Measurements from ENCODE around the gene HDAC7. TPM values are rescaled to one million over a fixed set of nuclear protein-coding genes. Genes with fewer than 3 reads are reported as not detected.

The HDAC7 gene
- total and polyA plus RNA-seq, 2 of the 13 experiments (the other 11 are each of a cell fraction or from before 2014, with no cell fraction given): 4.6 to 10.8 TPM

DNA sequence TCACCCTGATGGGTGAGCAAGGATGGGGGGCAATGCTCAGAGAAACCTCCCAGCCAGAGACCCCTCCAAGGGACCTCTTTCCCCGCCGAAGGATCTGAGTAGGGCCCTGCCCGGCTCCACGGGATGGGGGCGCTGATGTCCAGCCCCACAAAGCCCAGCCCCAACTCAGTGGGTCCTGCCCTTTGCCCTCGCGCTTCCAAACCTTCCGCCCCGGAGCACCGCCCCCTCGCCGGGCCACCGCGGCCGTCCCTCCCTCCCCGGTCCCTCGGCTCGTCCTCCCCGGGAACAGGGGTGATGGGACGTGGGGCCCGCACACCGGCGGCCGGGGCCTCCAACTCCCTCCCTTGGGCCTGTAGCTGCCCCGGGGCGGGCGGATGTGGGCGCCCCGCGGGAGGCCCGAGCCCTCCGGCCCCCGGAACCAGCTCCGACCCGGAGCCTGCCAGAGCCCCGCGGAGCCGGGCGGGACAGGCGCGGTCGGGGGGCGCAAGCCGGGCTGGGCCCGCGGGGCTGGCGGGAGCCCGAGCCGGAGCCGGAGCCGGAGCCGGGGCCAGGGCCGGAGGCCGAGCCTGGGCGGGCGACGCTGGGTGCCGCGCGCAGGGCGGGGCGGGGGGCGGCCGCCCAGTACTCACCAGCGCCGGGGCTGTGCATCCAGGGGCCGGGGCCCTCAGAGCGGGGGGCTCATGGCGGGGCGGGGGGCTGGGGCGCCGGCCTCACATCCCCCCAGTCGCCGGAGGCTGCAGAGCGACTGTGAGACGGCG is 386 bp downstream of the HDAC7 start (continued):
- TF ChIP-seq SP1 (IDR thresholded peaks at IDR 0.05): no peak
- TF ChIP-seq SP1 (CRISPR knock-in tag; IDR thresholded peaks at IDR 0.05): peak; percentile 48; the same call in 1 of the 2 replicates
- no peak for TF ChIP-seq ZNF331 (CRISPR knock-in tag; IDR thresholded peaks at IDR 0.05)
- no peak for TF ChIP-seq NR3C1 (CRISPR knock-in tag; IDR thresholded peaks at IDR 0.05)
- TF ChIP-seq POGZ (CRISPR knock-in tag; IDR thresholded peaks at IDR 0.05): no peak
- TF ChIP-seq, protein P1, sequence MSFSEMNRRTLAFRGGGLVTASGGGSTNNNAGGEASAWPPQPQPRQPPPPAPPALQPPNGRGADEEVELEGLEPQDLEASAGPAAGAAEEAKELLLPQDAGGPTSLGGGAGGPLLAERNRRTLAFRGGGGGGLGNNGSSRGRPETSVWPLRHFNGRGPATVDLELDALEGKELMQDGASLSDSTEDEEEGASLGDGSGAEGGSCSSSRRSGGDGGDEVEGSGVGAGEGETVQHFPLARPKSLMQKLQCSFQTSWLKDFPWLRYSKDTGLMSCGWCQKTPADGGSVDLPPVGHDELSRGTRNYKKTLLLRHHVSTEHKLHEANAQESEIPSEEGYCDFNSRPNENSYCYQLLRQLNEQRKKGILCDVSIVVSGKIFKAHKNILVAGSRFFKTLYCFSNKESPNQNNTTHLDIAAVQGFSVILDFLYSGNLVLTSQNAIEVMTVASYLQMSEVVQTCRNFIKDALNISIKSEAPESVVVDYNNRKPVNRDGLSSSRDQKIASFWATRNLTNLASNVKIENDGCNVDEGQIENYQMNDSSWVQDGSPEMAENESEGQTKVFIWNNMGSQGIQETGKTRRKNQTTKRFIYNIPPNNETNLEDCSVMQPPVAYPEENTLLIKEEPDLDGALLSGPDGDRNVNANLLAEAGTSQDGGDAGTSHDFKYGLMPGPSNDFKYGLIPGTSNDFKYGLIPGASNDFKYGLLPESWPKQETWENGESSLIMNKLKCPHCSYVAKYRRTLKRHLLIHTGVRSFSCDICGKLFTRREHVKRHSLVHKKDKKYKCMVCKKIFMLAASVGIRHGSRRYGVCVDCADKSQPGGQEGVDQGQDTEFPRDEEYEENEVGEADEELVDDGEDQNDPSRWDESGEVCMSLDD (CRISPR knock-in tag; IDR thresholded peaks at IDR 0.05; ENCODE audit: borderline replicate concordance): no peak
- TF ChIP-seq, protein P2, sequence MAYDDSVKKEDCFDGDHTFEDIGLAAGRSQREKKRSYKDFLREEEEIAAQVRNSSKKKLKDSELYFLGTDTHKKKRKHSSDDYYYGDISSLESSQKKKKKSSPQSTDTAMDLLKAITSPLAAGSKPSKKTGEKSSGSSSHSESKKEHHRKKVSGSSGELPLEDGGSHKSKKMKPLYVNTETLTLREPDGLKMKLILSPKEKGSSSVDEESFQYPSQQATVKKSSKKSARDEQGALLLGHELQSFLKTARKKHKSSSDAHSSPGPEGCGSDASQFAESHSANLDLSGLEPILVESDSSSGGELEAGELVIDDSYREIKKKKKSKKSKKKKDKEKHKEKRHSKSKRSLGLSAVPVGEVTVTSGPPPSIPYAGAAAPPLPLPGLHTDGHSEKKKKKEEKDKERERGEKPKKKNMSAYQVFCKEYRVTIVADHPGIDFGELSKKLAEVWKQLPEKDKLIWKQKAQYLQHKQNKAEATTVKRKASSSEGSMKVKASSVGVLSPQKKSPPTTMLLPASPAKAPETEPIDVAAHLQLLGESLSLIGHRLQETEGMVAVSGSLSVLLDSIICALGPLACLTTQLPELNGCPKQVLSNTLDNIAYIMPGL (CRISPR knock-in tag; IDR thresholded peaks at IDR 0.05; ENCODE audit: borderline replicate concordance in 1 of 2, low read depth in 1 of 2): peak in 1 of 2 experiments; percentile 79; a peak in 3 of 4 replicates
- TF ChIP-seq HMG20A (CRISPR knock-in tag; IDR thresholded peaks at IDR 0.05; ENCODE audit: borderline replicate concordance): no peak
- peak; percentile 16; the same call in 1 of the 2 replicates for TF ChIP-seq FOSL2 (CRISPR knock-in tag; IDR thresholded peaks at IDR 0.05)
- peak; percentile 68 for TF ChIP-seq YEATS4 (CRISPR knock-in tag; IDR thresholded peaks at IDR 0.05; ENCODE audit: borderline replicate concordance)
- no peak for TF ChIP-seq ZNF720 (CRISPR knock-in tag; IDR thresholded peaks at IDR 0.05)
- TF ChIP-seq, protein P3, sequence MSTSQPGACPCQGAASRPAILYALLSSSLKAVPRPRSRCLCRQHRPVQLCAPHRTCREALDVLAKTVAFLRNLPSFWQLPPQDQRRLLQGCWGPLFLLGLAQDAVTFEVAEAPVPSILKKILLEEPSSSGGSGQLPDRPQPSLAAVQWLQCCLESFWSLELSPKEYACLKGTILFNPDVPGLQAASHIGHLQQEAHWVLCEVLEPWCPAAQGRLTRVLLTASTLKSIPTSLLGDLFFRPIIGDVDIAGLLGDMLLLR (CRISPR knock-in tag; IDR thresholded peaks at IDR 0.05): no peak
- peak; percentile 27; the same call in 1 of the 2 replicates for TF ChIP-seq ZMYM4 (CRISPR knock-in tag; IDR thresholded peaks at IDR 0.05)
- TF ChIP-seq ZNF879 (CRISPR knock-in tag; IDR thresholded peaks at IDR 0.05): no peak
- TF ChIP-seq POLR2AphosphoS5 (IDR thresholded peaks at IDR 0.05; ENCODE audit: low read depth, low read length): peak; percentile 41; the same call in 1 of the 2 replicates
- no peak for TF ChIP-seq KLF9 (CRISPR knock-in tag; IDR thresholded peaks at IDR 0.05; ENCODE audit: low read depth)
- no peak for TF ChIP-seq FOXK1 (CRISPR knock-in tag; IDR thresholded peaks at IDR 0.05; ENCODE audit: borderline replicate concordance, low read depth)
- TF ChIP-seq ZNF788 (CRISPR knock-in tag; IDR thresholded peaks at IDR 0.05; ENCODE audit: borderline replicate concordance): peak; percentile 64; the same call in 1 of the 2 replicates
- TF ChIP-seq MED1 (CRISPR knock-in tag; IDR thresholded peaks at IDR 0.05): peak; percentile 39; the same call in 1 of the 2 replicates
- peak; percentile 80 for TF ChIP-seq SP5 (CRISPR knock-in tag; IDR thresholded peaks at IDR 0.05; ENCODE audit: borderline replicate concordance, low read depth)
- TF ChIP-seq NR2F1 (CRISPR knock-in tag; IDR thresholded peaks at IDR 0.05): peak; percentile 54 to 61; a peak in 2 of 4 replicates
- no peak for TF ChIP-seq ZNF234 (CRISPR knock-in tag; conservative IDR thresholded peaks at IDR 0.05)
- peak; percentile 21; the same call in 1 of the 2 replicates for TF ChIP-seq ELF3 (CRISPR knock-in tag; IDR thresholded peaks at IDR 0.05)
- no peak for TF ChIP-seq PTBP1 (IDR thresholded peaks at IDR 0.05; ENCODE audit: low read depth, low read length, poor library complexity, severe bottlenecking)
- no peak for TF ChIP-seq KLF6 (CRISPR knock-in tag; IDR thresholded peaks at IDR 0.05)

All from HepG2 (cell line).